Spleen (tissue), 11 donors: ENCODE measurements around the gene TEPSIN. TPM values are rescaled to one million over a fixed set of nuclear protein-coding genes. Genes with fewer than 3 reads are reported as not detected.
A peak's percentile ranks its signal among the peaks of the same experiment; 100 is the strongest.

Experiments used
- DNase-seq: peaks from one replicate; pipeline ENCODE4 v3.0.0-alpha.2; 2020
- H3K27ac ChIP-seq, 8 donors: fragments of 200-600 bp; sonication (generic) in 7 of 8; 1 replicate in 4 of 8; 2 replicates in 4 of 8; pipeline versions ENCODE4 v1.5.0 to v1.8.0; 2016 to 2021; ENCODE audit warnings: inconsistent platforms in 4 of 8, mild to moderate bottlenecking in 4 of 8, moderate library complexity in 1 of 8
- H3K27me3 ChIP-seq, 7 donors: fragments of 200-600 bp; sonication (generic) in 6 of 7; replicated peaks in 1 of 7; 1 replicate in 4 of 7; 2 replicates in 3 of 7; pipeline versions ENCODE4 v1.5.0 to v1.8.0; 2016 to 2021; ENCODE audit warnings: inconsistent platforms in 3 of 7, mild to moderate bottlenecking in 1 of 7
- H3K36me3 ChIP-seq, 6 donors: fragments of 200-600 bp; sonication (generic) in 5 of 6; 1 replicate in 4 of 6; 2 replicates in 2 of 6; pipeline versions ENCODE4 v1.5.0 to v1.8.0; 2016 to 2021; ENCODE audit warnings: inconsistent platforms in 2 of 6
- H3K4me1 ChIP-seq, 6 donors: fragments of 200-600 bp; sonication (generic) in 5 of 6; 1 replicate in 3 of 6; 2 replicates in 3 of 6; pipeline versions ENCODE4 v1.5.0 to v1.8.0; 2016 to 2021; ENCODE audit warnings: inconsistent platforms in 3 of 6
- H3K4me3 ChIP-seq, 8 donors: fragments of 200-600 bp; sonication (generic) in 7 of 8; 1 replicate in 4 of 8; 2 replicates in 4 of 8; pipeline versions ENCODE4 v1.5.0 to v1.8.0; 2016 to 2021; ENCODE audit warnings: inconsistent platforms in 4 of 8, mild to moderate bottlenecking in 4 of 8, moderate library complexity in 2 of 8
- H3K9me3 ChIP-seq, 8 donors: fragments of 200-600 bp; sonication (generic) in 7 of 8; 1 replicate in 4 of 8; 2 replicates in 4 of 8; pipeline versions ENCODE4 v1.5.0 to v1.8.0; 2016 to 2021; ENCODE audit warnings: inconsistent platforms in 4 of 8
- POLR2A ChIP-seq, 3 donors: fragments of 450-650 bp; IDR thresholded peaks; one replicate each; pipeline ENCODE4 v1.5.1; 2017; ENCODE audit warnings: antibody characterized with exemption in 3 of 3, mild to moderate bottlenecking in 1 of 3
- POLR2AphosphoS5 ChIP-seq, 3 donors: sonication (generic); formaldehyde crosslinking; IDR thresholded peaks; one replicate each; pipeline ENCODE4 v1.5.1; 2017; ENCODE audit warnings: antibody characterized with exemption in 3 of 3
- WGBS, 5 donors: extraction: QIAGEN DNeasy Blood & Tissue Kit in 3 of 5; methylation state at CpG; one replicate each; pipeline versions ENCODE4 v1.1.5 to v1.1.7; 2013 to 2018; 5-methylcytosine and 5-hydroxymethylcytosine counted together
- intact Hi-C: fragments of 100-400 bp; cut with DNase I; formaldehyde crosslinking; loops from one replicate; pipeline ENCODE4 v1.15.0; 2023; ENCODE audit warnings: low total_unique reads
- polyA plus RNA-seq, 3 donors: library from polyadenylated mRNA; stranded (reverse); fragments of 200-250 nt; gene quantifications; one replicate each; pipeline ENCODE4 v1.2.1, GENCODE V29; 2013
- total RNA-seq, 7 donors: library from RNA; depleted of rRNA in 3 of 7; stranded (reverse); fragments of >200 nt in 3 of 7; fragmentation: NEBNext Ultra II Directional in 4 of 7; extraction: Animal tissue kit (Norgen Biotek cat#: 25700) in 4 of 7; gene quantifications; one replicate each; pipeline versions ENCODE4 v1.1.0 to v1.2.1, GENCODE V29; 2016 to 2021
- TF ChIP-seq, protein P1 (sequence below), 11 experiments: fragments of 200-600 bp in 7 of 11; fragments of 450-650 bp in 4 of 11; sonication (generic) in 4 of 11; IDR thresholded peaks in 8 of 11; conservative IDR thresholded peaks in 3 of 11; 1 replicate in 7 of 11; 2 replicates in 4 of 11; pipeline versions ENCODE4 v1.4.0 to v1.8.0; 2016 to 2021; ENCODE audit warnings: antibody characterized with exemption in 11 of 11, inconsistent platforms in 4 of 11, mild to moderate bottlenecking in 1 of 11
- donor health status: healthy with polysubstance abuse.
- donor health status: DM: no; HTN: no; CAD: no; lungs with moderate emphysema.
- donor health status: DM: no; HTN: no; CAD: no.
- donor health status: Bipolar disorder and iron deficiency.
- donor health status: healthy.
- donor health status: DM: no; HTN: no; CAD: no.
- donor health status: DM: yes; HTN: yes; CAD: no.

Gene TEPSIN
- total and polyA plus RNA-seq, 10 donors, result 36.9 to 88.8 (median 72.3) TPM

DNA sequence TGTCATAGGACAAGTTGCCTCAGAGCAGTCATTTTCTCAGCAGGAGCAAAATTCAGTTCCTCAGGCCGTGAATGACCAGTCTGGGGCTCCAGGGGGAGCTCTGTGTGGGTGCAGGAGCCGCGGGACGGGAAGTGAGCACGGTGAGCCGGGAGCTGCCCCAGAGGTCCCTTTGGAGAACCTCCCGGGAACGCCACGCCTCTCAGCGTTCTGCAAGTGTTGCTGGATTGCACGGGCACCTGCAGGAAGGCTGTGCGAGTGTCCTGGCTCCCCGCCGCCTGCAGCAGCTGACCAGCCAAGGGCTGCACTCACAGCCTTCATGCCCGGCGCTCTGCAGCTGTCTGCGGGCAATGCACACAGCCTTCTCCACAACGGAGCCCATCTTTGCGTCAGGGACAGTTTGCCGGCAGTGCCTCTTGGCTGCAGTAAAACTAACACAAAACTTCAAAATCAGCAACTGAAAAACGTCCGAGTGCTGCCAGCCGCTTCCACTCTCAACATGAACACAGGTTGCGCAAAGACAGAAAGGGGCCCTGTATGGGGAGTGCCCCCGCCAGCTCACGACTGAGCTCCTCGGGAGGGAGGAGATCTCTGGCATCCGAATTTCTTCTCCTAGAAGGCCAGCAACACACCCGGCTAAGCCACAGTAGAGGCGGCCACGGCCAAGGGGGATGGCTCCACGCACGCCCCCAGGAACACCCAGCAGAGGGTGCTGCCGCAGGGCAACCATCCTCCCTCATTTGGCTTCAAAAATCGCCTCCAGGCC, 16.3 kb upstream of the TEPSIN start:
- Histone ChIP-seq H3K4me1 (peaks cover 0 to 51% (median 21%) of the 10 kb centered on the region in 6 donors), H3K9me3 (no peaks in the 10 kb centered on the region), H3K27me3 (no peaks in the 10 kb centered on the region), H3K27ac (peak overlapping the region in 4 of 8 donors; percentile 9 to 49 (median 16)), H3K36me3 (peaks cover 0 to 93% (median 63%) of the 10 kb centered on the region in 6 donors), H3K4me3 (peak overlapping the region in 1 of 8 donors; percentile 28)
- peak; percentile 86 for DNase-seq
- WGBS, 5 donors, result 40 to 63% (median 50%) methylated on average over 19 to 35 of the region's 35 CpGs
- TF ChIP-seq POLR2A (IDR thresholded peaks at IDR 0.05) (no peak), POLR2AphosphoS5 (IDR thresholded peaks at IDR 0.05) (peak in 2 of 3 donors; percentile 47 to 58)
- TF ChIP-seq, protein P1, sequence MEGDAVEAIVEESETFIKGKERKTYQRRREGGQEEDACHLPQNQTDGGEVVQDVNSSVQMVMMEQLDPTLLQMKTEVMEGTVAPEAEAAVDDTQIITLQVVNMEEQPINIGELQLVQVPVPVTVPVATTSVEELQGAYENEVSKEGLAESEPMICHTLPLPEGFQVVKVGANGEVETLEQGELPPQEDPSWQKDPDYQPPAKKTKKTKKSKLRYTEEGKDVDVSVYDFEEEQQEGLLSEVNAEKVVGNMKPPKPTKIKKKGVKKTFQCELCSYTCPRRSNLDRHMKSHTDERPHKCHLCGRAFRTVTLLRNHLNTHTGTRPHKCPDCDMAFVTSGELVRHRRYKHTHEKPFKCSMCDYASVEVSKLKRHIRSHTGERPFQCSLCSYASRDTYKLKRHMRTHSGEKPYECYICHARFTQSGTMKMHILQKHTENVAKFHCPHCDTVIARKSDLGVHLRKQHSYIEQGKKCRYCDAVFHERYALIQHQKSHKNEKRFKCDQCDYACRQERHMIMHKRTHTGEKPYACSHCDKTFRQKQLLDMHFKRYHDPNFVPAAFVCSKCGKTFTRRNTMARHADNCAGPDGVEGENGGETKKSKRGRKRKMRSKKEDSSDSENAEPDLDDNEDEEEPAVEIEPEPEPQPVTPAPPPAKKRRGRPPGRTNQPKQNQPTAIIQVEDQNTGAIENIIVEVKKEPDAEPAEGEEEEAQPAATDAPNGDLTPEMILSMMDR (IDR thresholded peaks at IDR 0.05 in 8 of 11, conservative IDR thresholded peaks at IDR 0.05 in 3 of 11), result peak in 8 of 11 experiments; percentile 31 to 61 (median 49)
- intact Hi-C loops, result loop anchor here (5.0 to 10.0 kb wide), 2 partner anchors 230 to 347 kb away; no protein-coding TSS in a partner anchor

DNA sequence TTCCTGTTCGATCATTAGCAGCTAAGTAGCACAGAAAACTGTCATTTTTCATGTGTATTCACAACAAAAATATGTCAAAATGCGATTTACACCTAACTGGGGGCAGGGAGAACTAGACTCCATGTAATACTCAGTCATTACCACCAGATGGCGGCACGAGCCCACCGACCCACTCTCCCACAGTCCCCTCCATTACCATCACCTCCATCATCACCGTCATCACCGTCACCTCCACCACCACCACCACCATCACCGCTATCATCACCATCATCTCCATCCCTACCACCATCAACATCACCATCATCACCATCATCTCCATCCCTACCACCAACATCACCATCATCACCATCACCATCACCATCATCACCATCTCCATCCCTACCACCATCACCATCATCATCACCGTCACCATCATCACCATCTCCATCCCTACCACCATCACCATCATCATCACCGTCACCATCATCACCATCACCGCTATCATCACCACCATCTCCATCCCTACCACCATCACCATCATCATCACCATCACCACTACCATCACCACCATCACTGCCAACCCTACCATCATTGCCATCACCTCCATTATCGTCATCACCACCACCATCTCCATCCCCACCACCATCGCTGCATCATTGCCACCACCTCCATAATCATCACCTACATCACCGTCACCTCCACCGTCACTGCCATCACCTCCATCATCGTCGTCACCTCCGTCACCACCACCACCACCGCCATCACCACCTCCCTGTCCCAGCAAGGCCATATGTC, 14.7 kb upstream of the TEPSIN start:
- no peak for DNase-seq
- Histone ChIP-seq H3K27me3 (no peaks in the 10 kb centered on the region), H3K36me3 (peaks cover 0 to 91% (median 55%) of the 10 kb centered on the region in 6 donors), H3K9me3 (no peaks in the 10 kb centered on the region), H3K27ac (no peak overlapping the region), H3K4me1 (peaks cover 0 to 51% (median 17%) of the 10 kb centered on the region in 6 donors), H3K4me3 (no peak overlapping the region)
- 62 to 67% (median 63%) methylated on average over 19 of the region's 19 CpGs for WGBS, 5 donors
- TF ChIP-seq POLR2A (IDR thresholded peaks at IDR 0.05), result no peak
- peak in 1 of 3 donors; percentile 27 for TF ChIP-seq POLR2AphosphoS5 (IDR thresholded peaks at IDR 0.05)
- TF ChIP-seq, protein P1 (IDR thresholded peaks at IDR 0.05 in 8 of 11, conservative IDR thresholded peaks at IDR 0.05 in 3 of 11), result peak; percentile 74 to 98 (median 90)
- intact Hi-C loops, result loop anchor here (10.0 kb wide), 1 partner anchor 231 kb away; no protein-coding TSS in a partner anchor

DNA sequence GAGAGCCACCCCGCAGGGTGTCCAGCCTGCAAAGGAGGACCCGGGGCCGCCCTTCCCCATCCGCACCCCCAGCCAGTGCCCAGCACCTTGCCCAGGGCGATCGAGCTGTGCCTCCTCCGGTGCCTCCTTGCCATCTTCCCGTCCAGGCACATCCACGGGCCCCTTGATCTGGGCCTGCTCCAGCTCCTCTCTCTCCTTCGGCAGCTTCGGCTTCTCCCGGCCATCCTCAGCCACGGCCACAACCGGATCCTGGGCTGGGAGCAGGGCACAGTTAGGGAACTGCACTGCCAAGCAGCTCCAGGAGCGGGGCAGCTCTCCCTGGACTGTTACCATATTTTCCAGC, 14.1 kb upstream of the TEPSIN start:
- TF ChIP-seq POLR2A (IDR thresholded peaks at IDR 0.05) (no peak), POLR2AphosphoS5 (IDR thresholded peaks at IDR 0.05) (peak in 1 of 3 donors; percentile 22)
- WGBS, 5 donors, result 80 to 85% (median 84%) methylated on average over 15 of the region's 15 CpGs
- no peak for DNase-seq
- Histone ChIP-seq H3K36me3 (peaks cover 0 to 91% (median 49%) of the 10 kb centered on the region in 6 donors), H3K27ac (no peak overlapping the region), H3K4me1 (peaks cover 0 to 51% (median 17%) of the 10 kb centered on the region in 6 donors), H3K4me3 (no peak overlapping the region), H3K9me3 (no peaks in the 10 kb centered on the region), H3K27me3 (no peaks in the 10 kb centered on the region)
- intact Hi-C loops, result loop anchor here (10.0 kb wide), 1 partner anchor 232 kb away; no protein-coding TSS in a partner anchor

DNA sequence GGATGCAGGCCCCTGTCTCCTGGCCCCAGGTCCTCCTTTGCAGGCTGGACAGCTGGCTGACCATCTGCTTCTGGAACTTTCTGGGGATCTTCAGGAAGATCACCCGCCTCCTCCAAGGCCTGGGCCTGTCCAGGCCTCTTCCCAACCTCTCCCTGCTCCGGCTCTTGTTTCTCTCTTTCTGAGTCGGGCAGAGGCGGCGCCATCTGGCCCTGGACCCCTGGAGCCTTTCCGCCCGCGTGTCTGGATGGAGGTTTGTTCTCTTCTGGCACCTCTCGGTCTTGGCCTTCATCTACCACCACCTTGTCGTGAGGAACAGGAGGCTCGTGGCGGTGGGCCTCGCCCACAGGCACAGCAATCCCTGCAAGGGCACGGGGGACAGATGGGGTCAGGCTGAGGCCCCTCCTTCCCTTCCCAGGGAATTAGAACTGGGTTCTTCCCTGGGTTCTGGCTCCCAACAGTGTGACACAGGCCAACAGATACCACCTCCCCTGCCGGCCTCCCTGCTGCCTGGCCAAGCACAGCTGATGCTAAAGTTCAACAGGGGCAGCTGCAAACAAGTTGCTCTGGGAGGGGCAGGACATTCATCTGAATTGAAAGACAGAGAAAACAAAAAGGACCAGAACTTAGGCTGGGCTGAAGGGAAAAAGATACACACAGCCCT, 13.6 kb upstream of the TEPSIN start:
- 88 to 96% (median 91%) methylated on average over 15 of the region's 15 CpGs for WGBS, 5 donors
- H3K4me1 ChIP-seq, result peaks cover 0 to 51% (median 17%) of the 10 kb centered on the region in 6 donors
- H3K4me3 ChIP-seq, result no peak overlapping the region
- no peaks in the 10 kb centered on the region for H3K27me3 ChIP-seq
- TF ChIP-seq, protein P1 (IDR thresholded peaks at IDR 0.05 in 8 of 11, conservative IDR thresholded peaks at IDR 0.05 in 3 of 11), result no peak
- TF ChIP-seq POLR2A (IDR thresholded peaks at IDR 0.05), result no peak
- H3K36me3 ChIP-seq, result peaks cover 0 to 87% (median 45%) of the 10 kb centered on the region in 6 donors
- DNase-seq, result no peak
- intact Hi-C loops, result loop anchor here (10.0 kb wide), 1 partner anchor 232 kb away; no protein-coding TSS in a partner anchor
- no peaks in the 10 kb centered on the region for H3K9me3 ChIP-seq
- H3K27ac ChIP-seq, result peak overlapping the region in 2 of 8 donors; percentile 3 to 42
